Measurements from ENCODE around the gene EDN3.
A peak's percentile ranks its signal among the peaks of the same experiment; 100 is the strongest.

The EDN3 gene

DNA sequence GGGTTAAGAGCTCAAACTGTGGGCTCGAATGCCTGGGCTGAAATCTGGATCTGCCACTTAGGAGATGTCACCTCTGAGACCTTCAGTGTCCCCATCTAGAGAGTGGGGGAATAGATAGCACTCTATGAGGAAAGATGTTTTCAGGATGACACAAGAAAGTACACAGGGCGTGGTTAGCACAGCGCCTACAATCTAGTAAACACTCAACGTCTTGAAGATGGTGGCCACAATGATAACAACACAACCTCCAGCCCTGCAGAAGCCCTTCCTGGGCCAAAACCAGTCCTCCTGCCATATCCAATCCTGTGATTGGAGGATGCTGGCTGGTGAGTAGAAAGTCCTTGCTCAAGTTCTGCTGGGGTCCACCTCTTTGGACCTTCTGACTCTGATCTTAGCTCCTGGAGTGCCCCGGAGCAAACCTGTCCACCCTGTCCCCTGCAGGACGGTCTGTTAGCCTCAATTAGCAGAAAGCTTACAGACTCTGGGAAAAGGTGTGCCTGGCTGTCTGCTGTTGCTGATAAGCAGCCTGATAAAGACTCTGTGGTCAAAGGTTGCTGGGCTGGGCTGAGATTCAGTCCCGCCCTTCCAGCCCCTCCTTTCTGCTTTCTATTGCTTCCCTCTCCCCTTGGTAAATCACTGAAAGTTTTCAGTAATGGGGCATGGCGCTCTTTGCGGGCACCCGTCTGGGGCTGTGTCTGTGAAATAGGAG lies 8.2 kb downstream of the EDN3 start:
- no peak for DNase-seq

DNA sequence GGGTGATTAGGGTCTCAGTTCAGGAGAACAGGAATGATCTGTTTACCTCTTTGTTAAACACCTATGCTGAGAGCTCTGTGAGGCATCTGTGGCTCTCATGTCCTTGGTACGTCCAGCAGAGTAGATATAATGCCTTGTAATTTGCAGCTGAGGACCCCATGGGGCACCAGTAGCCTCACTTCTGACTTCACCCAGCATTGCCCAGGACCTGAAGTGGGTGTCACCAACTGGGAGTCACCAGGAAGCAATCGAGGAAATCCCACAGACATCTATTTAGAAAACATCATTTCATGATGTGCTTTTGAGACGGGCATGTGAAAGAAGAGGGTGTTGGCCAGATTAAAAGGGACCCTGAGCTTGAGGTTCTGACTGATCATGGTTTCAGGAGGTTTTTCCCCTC lies 8.8 kb downstream of the EDN3 start:
- no peak for DNase-seq

DNA sequence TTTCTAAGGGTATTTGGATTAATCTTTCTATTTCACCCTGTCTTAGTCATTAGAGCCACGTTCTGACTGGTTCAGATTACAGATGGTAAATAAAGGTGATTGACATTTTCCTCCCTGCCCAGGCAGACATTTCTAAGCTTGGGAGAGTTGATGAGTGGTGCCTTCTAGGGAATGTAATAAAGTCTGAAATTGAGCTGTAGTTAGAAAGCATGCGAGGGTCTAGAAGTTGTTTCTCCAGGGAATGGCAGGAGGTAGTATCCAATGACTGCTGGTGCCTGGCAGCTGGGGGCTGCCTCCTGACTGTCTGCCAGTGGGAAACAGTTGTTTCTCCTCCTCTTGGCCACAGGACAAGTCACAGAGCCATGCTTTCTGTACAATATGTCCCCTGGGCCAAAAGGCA lies 14.6 kb downstream of the EDN3 start:
- DNase-seq = no peak

DNA sequence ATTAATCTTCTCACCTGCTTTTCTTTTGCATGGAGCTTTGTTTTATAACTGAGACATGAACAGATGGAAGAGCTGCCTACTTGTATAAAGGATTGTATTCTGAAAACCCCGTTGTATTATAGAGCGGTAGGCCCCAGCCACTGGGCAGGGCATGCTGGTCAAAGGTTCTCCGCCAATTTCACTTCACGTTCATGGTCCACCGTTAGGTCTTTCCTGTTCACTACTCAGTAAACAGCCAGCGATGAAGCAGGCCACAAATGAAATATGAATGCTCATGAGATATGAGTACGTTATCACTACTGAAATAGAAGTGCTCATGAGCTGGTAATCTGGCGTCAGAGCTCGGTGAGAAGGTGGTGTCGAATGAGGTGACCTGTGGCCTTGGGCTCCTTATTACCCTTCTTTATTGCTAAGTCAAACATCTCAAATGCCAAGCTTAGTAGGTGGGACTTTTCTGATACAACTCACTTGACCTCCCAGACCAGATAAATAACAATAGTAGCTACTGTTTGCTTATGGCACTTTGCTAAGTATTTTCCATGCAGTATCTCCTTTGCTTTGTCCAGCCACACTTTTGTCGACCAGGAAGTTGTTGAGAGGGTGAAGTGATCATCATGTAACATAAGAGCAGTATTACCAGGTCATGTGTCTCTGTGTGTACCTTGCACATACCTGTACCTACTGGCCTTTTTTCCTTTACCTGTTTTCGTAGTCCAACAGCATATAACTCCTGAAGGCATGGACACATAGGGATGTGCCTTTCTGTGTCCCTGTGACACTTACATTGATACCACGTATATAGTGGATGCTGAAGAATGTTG lies 16.7 kb downstream of the EDN3 start:
- DNase-seq = no peak

DNA sequence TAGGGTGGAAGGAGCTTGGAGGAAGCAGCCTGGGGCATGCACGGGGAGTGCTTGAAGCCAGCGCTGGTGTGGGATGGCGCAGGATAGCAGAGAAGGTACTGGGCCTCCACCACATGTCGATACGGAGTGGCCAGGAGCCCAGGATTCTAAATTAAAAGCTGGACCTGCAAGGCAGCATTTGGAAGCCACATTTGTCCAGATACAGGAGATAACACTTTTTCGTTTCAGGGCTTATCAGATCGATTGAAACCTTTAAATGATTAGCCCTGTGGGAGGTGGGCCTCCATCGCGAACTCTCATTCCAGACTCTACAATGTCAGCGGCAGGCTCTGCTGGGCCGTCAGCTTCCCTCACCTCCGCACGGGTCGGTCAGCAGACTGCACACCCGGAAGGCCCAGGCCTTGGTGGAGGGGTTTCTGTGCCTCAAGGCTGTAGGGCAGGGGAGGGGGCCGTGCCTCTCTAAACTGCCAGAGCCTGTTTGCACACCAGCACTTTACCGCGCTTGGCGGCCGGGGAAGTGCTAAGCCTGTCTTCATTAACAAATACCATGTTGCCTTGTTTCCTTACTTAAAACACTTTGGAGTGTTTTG lies 17.9 kb downstream of the EDN3 start:
- DNase-seq = no peak

DNA sequence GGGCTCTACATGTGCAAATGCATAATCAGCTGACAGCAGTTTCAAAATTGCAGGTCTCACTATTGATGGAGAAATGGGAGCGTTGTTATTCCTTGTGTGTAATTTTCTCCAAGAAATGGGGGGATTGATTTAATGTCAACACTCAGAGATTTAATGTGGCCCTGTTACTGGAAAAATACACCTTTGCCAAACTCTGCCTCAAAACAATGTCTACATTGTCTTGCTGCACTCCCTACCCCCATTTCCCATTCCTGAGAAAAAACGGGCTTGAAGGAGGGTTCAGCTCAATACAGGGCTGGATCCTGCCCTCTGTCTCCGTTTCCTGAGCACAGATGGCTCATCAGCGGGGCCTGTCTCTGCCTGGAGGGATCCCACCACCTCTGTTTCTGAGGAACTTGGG lies 18.4 kb downstream of the EDN3 start:
- DNase-seq = no peak

- DNase-seq = no peak
Measured at GRCh38 chr20:59320426-59320825, 20.0 kb downstream of the EDN3 start.

- DNase-seq = no peak
Measured at GRCh38 chr20:59320854-59321647, 20.6 kb downstream of the EDN3 start.

DNA sequence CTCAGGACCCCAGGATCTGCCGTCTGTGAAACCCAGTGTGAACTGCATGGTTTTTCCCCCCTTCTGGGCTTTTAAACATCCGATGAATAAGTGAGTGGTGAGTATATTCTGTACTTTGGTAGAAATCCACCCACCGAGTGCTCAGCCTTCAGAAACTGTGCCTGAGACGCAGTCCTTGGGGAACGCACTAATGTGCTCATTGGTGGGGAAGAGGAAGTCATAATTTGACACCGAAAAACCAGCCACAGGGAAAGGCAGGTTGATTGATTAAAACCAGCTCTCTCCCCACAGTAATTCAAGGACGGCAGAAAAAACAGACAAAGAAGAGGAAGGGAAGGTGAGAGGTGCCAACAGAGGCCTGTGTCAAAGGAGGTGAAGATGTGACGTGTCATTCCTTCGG lies 21.7 kb downstream of the EDN3 start:
- DNase-seq = no peak

DNA sequence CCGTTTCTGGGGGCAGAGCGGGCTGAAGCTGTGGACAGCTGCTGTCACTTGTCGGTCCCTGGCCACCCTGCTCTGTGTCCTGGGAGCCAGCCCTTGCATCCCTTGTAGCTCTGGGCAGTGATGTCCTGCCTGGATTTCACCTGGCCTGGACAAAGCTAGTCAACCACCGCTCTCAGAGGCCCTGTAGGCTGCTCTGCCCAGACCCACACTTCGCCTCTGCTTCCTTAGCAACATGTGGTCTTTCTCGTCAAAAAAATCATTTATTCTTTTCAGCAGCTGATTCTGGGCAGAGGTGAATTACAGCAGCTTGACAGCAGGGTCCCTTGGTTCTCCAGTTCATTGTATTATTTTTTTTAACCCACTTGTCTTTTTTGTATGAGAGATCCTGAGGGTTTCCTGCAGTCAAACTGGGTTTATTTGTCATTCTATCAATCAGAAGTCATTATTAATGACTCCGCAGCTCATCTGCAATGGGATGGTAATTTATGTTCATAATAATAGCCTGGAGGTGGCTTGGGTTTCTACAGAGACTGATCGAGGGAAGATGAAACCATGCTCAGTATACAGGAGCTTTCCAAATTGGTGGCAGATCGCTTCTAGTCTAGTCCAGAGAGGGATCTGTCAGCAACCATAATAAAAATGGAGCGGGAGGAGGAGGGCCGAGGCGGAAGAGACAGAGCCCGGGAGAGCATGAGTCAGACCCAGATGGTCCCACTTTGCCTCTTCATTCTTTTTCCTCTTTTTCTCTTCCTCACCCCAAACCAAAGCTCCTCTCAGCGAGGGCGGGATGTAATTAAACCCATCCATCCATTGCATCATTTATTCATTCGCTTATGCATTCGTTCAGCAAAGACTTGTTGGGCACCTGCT lies 22.4 kb downstream of the EDN3 start:
- peak in 2 of 3 donors; percentile 2 to 19 for DNase-seq

GRCh38 chr20:59323731-59324130 lies 23.3 kb downstream of the EDN3 start:
- DNase-seq = no peak

DNA sequence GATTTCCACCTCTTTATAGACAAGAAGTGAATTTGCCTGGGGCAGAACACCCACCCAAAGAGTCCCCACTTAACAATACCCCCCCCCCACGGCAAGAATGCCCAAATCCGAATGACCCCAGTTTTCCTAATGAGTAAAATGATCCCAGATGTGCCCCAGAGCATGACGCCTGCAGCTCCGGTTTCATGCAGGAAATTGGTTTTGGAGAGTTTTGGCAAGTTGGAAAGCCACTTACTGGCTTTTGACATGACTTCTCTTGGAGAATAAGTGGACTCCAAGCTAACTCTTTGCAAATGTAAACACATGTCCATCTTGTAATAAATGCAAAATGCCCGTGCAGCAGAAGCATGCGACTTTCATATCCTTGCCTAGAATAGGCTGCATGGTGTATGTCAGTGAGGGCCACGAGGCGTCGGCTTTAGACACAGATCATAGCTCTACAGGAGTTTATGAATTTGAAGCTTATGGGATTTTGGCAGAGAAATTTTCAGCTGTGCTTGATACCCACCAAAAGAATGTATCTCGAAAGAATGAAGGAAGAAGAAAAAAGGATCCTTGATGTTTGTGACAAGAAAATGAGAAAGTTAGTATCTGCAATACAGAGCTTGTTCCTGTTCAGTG lies 24.2 kb downstream of the EDN3 start:
- DNase-seq = no peak

- no peak for DNase-seq
Measured at GRCh38 chr20:59325142-59325523, 24.7 kb downstream of the EDN3 start.

GRCh38 chr20:59326188-59326587 lies 25.8 kb downstream of the EDN3 start:
- DNase-seq = no peak

GRCh38 chr20:59328071-59328470 lies 27.7 kb downstream of the EDN3 start:
- DNase-seq = no peak

DNA sequence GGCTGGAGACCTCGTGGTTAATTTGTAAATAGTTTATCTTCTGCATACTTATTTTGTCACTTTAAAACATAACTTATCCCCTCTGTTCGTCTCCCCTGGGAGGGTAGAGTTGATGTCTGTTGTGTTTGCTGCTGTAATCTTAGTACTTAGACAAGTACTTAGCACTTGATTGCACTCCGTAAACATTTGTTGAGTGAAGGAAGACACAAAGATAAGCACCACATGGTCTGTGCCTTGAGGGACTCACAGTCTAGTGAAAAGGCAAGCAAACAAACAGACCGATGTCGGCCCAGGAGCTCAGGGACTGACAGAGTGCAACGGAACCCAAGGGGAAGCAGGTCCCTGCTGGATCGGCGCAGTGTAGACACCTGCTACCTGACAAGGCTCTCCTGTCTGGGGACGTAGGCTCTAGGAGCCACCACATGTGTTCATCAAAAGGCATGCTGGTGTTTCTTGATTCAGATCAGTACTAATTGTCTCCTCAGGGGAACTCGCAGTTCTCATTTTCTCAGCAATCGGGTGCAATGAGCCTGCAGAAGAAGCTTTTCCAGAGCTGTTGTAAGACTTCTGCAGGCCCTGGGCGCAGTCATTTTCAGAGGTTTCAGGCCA lies 31.4 kb downstream of the EDN3 start:
- DNase-seq = no peak

DNA sequence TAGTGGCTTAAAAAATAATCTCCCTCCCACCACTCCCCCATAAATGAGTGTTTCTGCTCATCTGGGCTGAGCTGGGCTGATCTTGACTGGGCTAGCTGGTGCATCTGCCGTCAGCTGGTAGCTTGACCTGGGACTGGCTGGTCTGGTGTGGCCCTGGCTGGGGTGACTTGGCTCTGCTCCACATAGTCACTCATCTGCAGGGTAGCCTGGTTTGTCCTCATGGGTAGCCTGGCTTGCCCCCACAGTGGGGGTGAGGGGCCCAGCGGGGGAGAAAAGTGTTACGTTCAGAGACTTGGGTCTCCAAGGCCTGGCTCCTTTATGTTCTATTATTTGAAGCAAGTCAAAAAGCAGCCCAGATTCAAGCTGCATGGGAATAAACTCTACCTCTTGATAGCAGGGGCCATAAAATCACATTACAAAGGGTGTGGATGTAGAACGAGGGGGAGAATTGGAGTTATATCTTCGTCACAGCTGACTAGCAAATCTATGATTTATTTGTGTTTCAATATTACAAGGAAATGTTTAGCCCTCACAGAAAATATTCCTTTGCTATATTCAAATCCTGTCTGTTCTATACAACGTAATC lies 32.9 kb downstream of the EDN3 start:
- no peak for DNase-seq

DNA sequence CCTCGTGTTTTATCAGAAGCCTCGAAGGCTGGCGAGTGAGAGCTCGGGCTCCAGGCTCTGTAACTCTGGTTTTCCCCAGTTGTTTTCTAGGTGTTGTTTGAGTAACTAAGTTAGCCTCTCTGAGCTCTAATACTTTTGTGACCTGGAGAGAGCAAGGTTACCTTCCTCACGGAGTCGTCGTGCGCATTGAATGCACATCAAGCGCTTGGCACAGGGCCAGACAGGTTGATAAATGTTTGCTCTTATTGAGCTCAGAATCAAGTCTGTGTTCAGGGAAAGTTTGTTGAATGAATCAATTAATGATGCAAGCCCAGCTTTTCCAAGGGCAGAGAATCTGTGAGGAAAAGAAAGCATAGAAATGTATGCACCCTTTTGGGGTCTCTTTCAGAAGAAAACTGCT lies 33.5 kb downstream of the EDN3 start:
- DNase-seq = no peak

- no peak for DNase-seq
Measured at GRCh38 chr20:59334651-59335300, 34.4 kb downstream of the EDN3 start.

- DNase-seq = no peak
Measured at GRCh38 chr20:59335377-59335776, 35.0 kb downstream of the EDN3 start.

Data from suppressor macrophage treated with lipopolysaccharide for 1 hour (primary cell).